ENCODE data around the gene CENPP. TPM values are rescaled to one million over a fixed set of nuclear protein-coding genes. Genes with fewer than 3 reads are reported as not detected.

Gene CENPP
- polyA plus RNA-seq, 4 donors: 0.22 to 3.5 (median 2.0) TPM

GRCh38 chr9:92509050-92509449, 183.3 kb downstream of the CENPP start:
- no peak overlapping the region for H3K27ac ChIP-seq (ENCODE audit: low read depth in 1 of 3, low read length in 2 of 3)
- H3K36me3 ChIP-seq (ENCODE audit: control insufficient read depth in 3 of 3, insufficient read depth in 2 of 3, low read depth in 1 of 3, low read length in 3 of 3): no peaks in the 10 kb centered on the region
- peaks cover 0 to 22% (median 0%) of the 10 kb centered on the region in 3 donors for H3K4me1 ChIP-seq (ENCODE audit: control insufficient read depth in 3 of 3, insufficient read depth in 2 of 3, low read depth in 1 of 3, low read length in 2 of 3)
- no peaks in the 10 kb centered on the region for H3K9me3 ChIP-seq (ENCODE audit: control insufficient read depth in 2 of 2, insufficient read depth in 1 of 2, low read depth in 1 of 2, low read length in 1 of 2)
- no peak for FAIRE-seq
- no peaks in the 10 kb centered on the region for H3K27me3 ChIP-seq (ENCODE audit: control insufficient read depth in 3 of 3, insufficient read depth in 3 of 3, low read length in 3 of 3)
- 96 to 99% (median 98%) methylated on average over 5 of the region's 5 CpGs for WGBS, 3 donors
- no peak overlapping the region for H3K4me3 ChIP-seq (ENCODE audit: low read depth in 1 of 3, low read length in 3 of 3)
- no peak for DNase-seq

GRCh38 chr9:92510747-92511146, 185.0 kb downstream of the CENPP start:
- no peak for FAIRE-seq
- H3K27me3 ChIP-seq (ENCODE audit: control insufficient read depth in 3 of 3, insufficient read depth in 3 of 3, low read length in 3 of 3): no peaks in the 10 kb centered on the region
- H3K4me3 ChIP-seq (ENCODE audit: low read depth in 1 of 3, low read length in 3 of 3): no peak overlapping the region
- peaks cover 0 to 22% (median 0%) of the 10 kb centered on the region in 3 donors for H3K4me1 ChIP-seq (ENCODE audit: control insufficient read depth in 3 of 3, insufficient read depth in 2 of 3, low read depth in 1 of 3, low read length in 2 of 3)
- DNase-seq: no peak
- peaks cover 0 to 2% (median 0%) of the 10 kb centered on the region in 3 donors for H3K36me3 ChIP-seq (ENCODE audit: control insufficient read depth in 3 of 3, insufficient read depth in 2 of 3, low read depth in 1 of 3, low read length in 3 of 3)
- no peak overlapping the region for H3K27ac ChIP-seq (ENCODE audit: low read depth in 1 of 3, low read length in 2 of 3)
- no peaks in the 10 kb centered on the region for H3K9me3 ChIP-seq (ENCODE audit: control insufficient read depth in 2 of 2, insufficient read depth in 1 of 2, low read depth in 1 of 2, low read length in 1 of 2)

- no peaks in the 10 kb centered on the region for H3K9me3 ChIP-seq (ENCODE audit: control insufficient read depth in 2 of 2, insufficient read depth in 1 of 2, low read depth in 1 of 2, low read length in 1 of 2)
- H3K27ac ChIP-seq (ENCODE audit: low read depth in 1 of 3, low read length in 2 of 3): peak overlapping the region in 1 of 3 donors; percentile 24
- FAIRE-seq (no peak), DNase-seq (peak in 1 of 2 donors; percentile 44)
- H3K4me3 ChIP-seq (ENCODE audit: low read depth in 1 of 3, low read length in 3 of 3): no peak overlapping the region
- peaks cover 0 to 15% (median 0%) of the 10 kb centered on the region in 3 donors for H3K4me1 ChIP-seq (ENCODE audit: control insufficient read depth in 3 of 3, insufficient read depth in 2 of 3, low read depth in 1 of 3, low read length in 2 of 3)
- H3K36me3 ChIP-seq (ENCODE audit: control insufficient read depth in 3 of 3, insufficient read depth in 2 of 3, low read depth in 1 of 3, low read length in 3 of 3): peaks cover 0 to 2% (median 0%) of the 10 kb centered on the region in 3 donors
- 46 to 55% (median 48%) methylated on average over 3 of the region's 3 CpGs for WGBS, 3 donors
- no peaks in the 10 kb centered on the region for H3K27me3 ChIP-seq (ENCODE audit: control insufficient read depth in 3 of 3, insufficient read depth in 3 of 3, low read length in 3 of 3)
Observed at GRCh38 chr9:92512622-92513021, 186.9 kb downstream of the CENPP start.

- peaks cover 0 to 9% (median 0%) of the 10 kb centered on the region in 3 donors for H3K4me1 ChIP-seq (ENCODE audit: control insufficient read depth in 3 of 3, insufficient read depth in 2 of 3, low read depth in 1 of 3, low read length in 2 of 3)
- no peak overlapping the region for H3K4me3 ChIP-seq (ENCODE audit: low read depth in 1 of 3, low read length in 3 of 3)
- no peak overlapping the region for H3K27ac ChIP-seq (ENCODE audit: low read depth in 1 of 3, low read length in 2 of 3)
- 70 to 89% (median 84%) methylated on average over 3 of the region's 3 CpGs for WGBS, 3 donors
- H3K27me3 ChIP-seq (ENCODE audit: control insufficient read depth in 3 of 3, insufficient read depth in 3 of 3, low read length in 3 of 3): no peaks in the 10 kb centered on the region
- H3K9me3 ChIP-seq (ENCODE audit: control insufficient read depth in 2 of 2, insufficient read depth in 1 of 2, low read depth in 1 of 2, low read length in 1 of 2): no peaks in the 10 kb centered on the region
- peaks cover 0 to 5% (median 0%) of the 10 kb centered on the region in 3 donors for H3K36me3 ChIP-seq (ENCODE audit: control insufficient read depth in 3 of 3, insufficient read depth in 2 of 3, low read depth in 1 of 3, low read length in 3 of 3)
- DNase-seq (no peak), FAIRE-seq (no peak)
Observed at GRCh38 chr9:92513349-92513748, 187.6 kb downstream of the CENPP start.

- H3K4me3 ChIP-seq (ENCODE audit: low read depth in 1 of 3, low read length in 3 of 3): no peak overlapping the region
- H3K9me3 ChIP-seq (ENCODE audit: control insufficient read depth in 2 of 2, insufficient read depth in 1 of 2, low read depth in 1 of 2, low read length in 1 of 2): no peaks in the 10 kb centered on the region
- no peak overlapping the region for H3K27ac ChIP-seq (ENCODE audit: low read depth in 1 of 3, low read length in 2 of 3)
- peaks cover 0 to 6% (median 0%) of the 10 kb centered on the region in 3 donors for H3K36me3 ChIP-seq (ENCODE audit: control insufficient read depth in 3 of 3, insufficient read depth in 2 of 3, low read depth in 1 of 3, low read length in 3 of 3)
- FAIRE-seq (no peak), DNase-seq (no peak)
- H3K4me1 ChIP-seq (ENCODE audit: control insufficient read depth in 3 of 3, insufficient read depth in 2 of 3, low read depth in 1 of 3, low read length in 2 of 3): peaks cover 0 to 9% (median 0%) of the 10 kb centered on the region in 3 donors
- H3K27me3 ChIP-seq (ENCODE audit: control insufficient read depth in 3 of 3, insufficient read depth in 3 of 3, low read length in 3 of 3): no peaks in the 10 kb centered on the region
- WGBS, 3 donors: 91 to 94% (median 92%) methylated on average over 9 to 10 of the region's 10 CpGs
Observed at GRCh38 chr9:92514635-92515034, 188.9 kb downstream of the CENPP start.

- no peak overlapping the region for H3K4me3 ChIP-seq (ENCODE audit: low read depth in 1 of 3, low read length in 3 of 3)
- peaks cover 0 to 6% (median 0%) of the 10 kb centered on the region in 3 donors for H3K36me3 ChIP-seq (ENCODE audit: control insufficient read depth in 3 of 3, insufficient read depth in 2 of 3, low read depth in 1 of 3, low read length in 3 of 3)
- H3K27ac ChIP-seq (ENCODE audit: low read depth in 1 of 3, low read length in 2 of 3): no peak overlapping the region
- H3K27me3 ChIP-seq (ENCODE audit: control insufficient read depth in 3 of 3, insufficient read depth in 3 of 3, low read length in 3 of 3): no peaks in the 10 kb centered on the region
- H3K9me3 ChIP-seq (ENCODE audit: control insufficient read depth in 2 of 2, insufficient read depth in 1 of 2, low read depth in 1 of 2, low read length in 1 of 2): no peaks in the 10 kb centered on the region
- WGBS, 3 donors: 94 to 97% (median 95%) methylated on average over 1 of the region's 1 CpG
- no peak for DNase-seq
- no peak for FAIRE-seq
- peaks cover 0 to 9% (median 0%) of the 10 kb centered on the region in 3 donors for H3K4me1 ChIP-seq (ENCODE audit: control insufficient read depth in 3 of 3, insufficient read depth in 2 of 3, low read depth in 1 of 3, low read length in 2 of 3)
Observed at GRCh38 chr9:92516521-92516920, 190.8 kb downstream of the CENPP start.

- Histone ChIP-seq H3K27me3 (ENCODE audit: control insufficient read depth in 3 of 3, insufficient read depth in 3 of 3, low read length in 3 of 3) (no peaks in the 10 kb centered on the region), H3K27ac (ENCODE audit: low read depth in 1 of 3, low read length in 2 of 3) (no peak overlapping the region), H3K9me3 (ENCODE audit: control insufficient read depth in 2 of 2, insufficient read depth in 1 of 2, low read depth in 1 of 2, low read length in 1 of 2) (no peaks in the 10 kb centered on the region), H3K4me1 (ENCODE audit: control insufficient read depth in 3 of 3, insufficient read depth in 2 of 3, low read depth in 1 of 3, low read length in 2 of 3) (peaks cover 0 to 9% (median 0%) of the 10 kb centered on the region in 3 donors), H3K36me3 (ENCODE audit: control insufficient read depth in 3 of 3, insufficient read depth in 2 of 3, low read depth in 1 of 3, low read length in 3 of 3) (peaks cover 0 to 6% (median 0%) of the 10 kb centered on the region in 3 donors), H3K4me3 (ENCODE audit: low read depth in 1 of 3, low read length in 3 of 3) (no peak overlapping the region)
- WGBS, 3 donors: 72 to 83% (median 81%) methylated on average over 3 of the region's 3 CpGs
- no peak for DNase-seq
- no peak for FAIRE-seq
Observed at GRCh38 chr9:92517046-92517445, 191.3 kb downstream of the CENPP start.

GRCh38 chr9:92518199-92518598, 192.4 kb downstream of the CENPP start:
- no peaks in the 10 kb centered on the region for H3K27me3 ChIP-seq (ENCODE audit: control insufficient read depth in 3 of 3, insufficient read depth in 3 of 3, low read length in 3 of 3)
- H3K27ac ChIP-seq (ENCODE audit: low read depth in 1 of 3, low read length in 2 of 3): no peak overlapping the region
- peaks cover 0 to 6% (median 0%) of the 10 kb centered on the region in 3 donors for H3K36me3 ChIP-seq (ENCODE audit: control insufficient read depth in 3 of 3, insufficient read depth in 2 of 3, low read depth in 1 of 3, low read length in 3 of 3)
- WGBS, 3 donors: 89 to 95% (median 93%) methylated on average over 4 of the region's 4 CpGs
- FAIRE-seq (no peak), DNase-seq (no peak)
- H3K4me1 ChIP-seq (ENCODE audit: control insufficient read depth in 3 of 3, insufficient read depth in 2 of 3, low read depth in 1 of 3, low read length in 2 of 3): peaks cover 0 to 3% (median 0%) of the 10 kb centered on the region in 3 donors
- H3K4me3 ChIP-seq (ENCODE audit: low read depth in 1 of 3, low read length in 3 of 3): no peak overlapping the region
- no peaks in the 10 kb centered on the region for H3K9me3 ChIP-seq (ENCODE audit: control insufficient read depth in 2 of 2, insufficient read depth in 1 of 2, low read depth in 1 of 2, low read length in 1 of 2)

- DNase-seq: no peak
- Histone ChIP-seq H3K27me3 (ENCODE audit: control insufficient read depth in 3 of 3, insufficient read depth in 3 of 3, low read length in 3 of 3) (no peaks in the 10 kb centered on the region), H3K9me3 (ENCODE audit: control insufficient read depth in 2 of 2, insufficient read depth in 1 of 2, low read depth in 1 of 2, low read length in 1 of 2) (no peaks in the 10 kb centered on the region), H3K27ac (ENCODE audit: low read depth in 1 of 3, low read length in 2 of 3) (no peak overlapping the region), H3K36me3 (ENCODE audit: control insufficient read depth in 3 of 3, insufficient read depth in 2 of 3, low read depth in 1 of 3, low read length in 3 of 3) (peaks cover 0 to 4% (median 0%) of the 10 kb centered on the region in 3 donors), H3K4me3 (ENCODE audit: low read depth in 1 of 3, low read length in 3 of 3) (no peak overlapping the region), H3K4me1 (ENCODE audit: control insufficient read depth in 3 of 3, insufficient read depth in 2 of 3, low read depth in 1 of 3, low read length in 2 of 3) (no peaks in the 10 kb centered on the region)
- FAIRE-seq: no peak
- WGBS, 3 donors: 91 to 97% (median 93%) methylated on average over 2 of the region's 2 CpGs
Observed at GRCh38 chr9:92520837-92521236, 195.1 kb downstream of the CENPP start.

Measured in small intestine (tissue), 7 donors.